A673 (cell line): Measurements from ENCODE around the gene TNC. TPM values are rescaled to one million over a fixed set of nuclear protein-coding genes. Genes with fewer than 3 reads are reported as not detected.

Experiments
- BruUV-seq: library from RNA; stranded (reverse); fragments of 400-500 nt; replicated peaks from 2 replicates; lab custom pipeline; 2021; lab: Mats Ljungman, UMichigan
- CTCF ChIA-PET: fragments of 300-600 bp; sonication (Branson Sonifier 250); formaldehyde crosslinking; loops from one replicate; lab custom pipeline; 2022; ENCODE audit warnings: antibody characterized with exemption; lab: Charles Lee
- POLR2A ChIA-PET: fragments of 300-600 bp; sonication (Branson Sonifier 250); formaldehyde crosslinking; loops from one replicate; lab custom pipeline; 2022; ENCODE audit warnings: antibody characterized with exemption; ENCODE audit not compliant: low non-redundant PET; lab: Charles Lee
- DNase-seq: peaks from one replicate; pipeline ENCODE4 v3.0.0-alpha.2; 2015; ENCODE audit warnings: low spot score
- H3K27ac ChIP-seq: fragments of 200-600 bp; sonication (generic); 2 replicates; pipeline ENCODE4 v1.5.1; 2016; ENCODE audit warnings: mixed run types, low read depth, mild to moderate bottlenecking, mixed read lengths, antibody characterized with exemption, low read length; ENCODE audit not compliant: poor library complexity, severe bottlenecking
- H3K27me3 ChIP-seq: fragments of 200-600 bp; sonication (generic); replicated peaks from 2 replicates; pipeline ENCODE4 v1.6.1; 2017; ENCODE audit warnings: mixed run types, low read depth, mild to moderate bottlenecking, mixed read lengths, antibody characterized with exemption, low read length; ENCODE audit not compliant: insufficient read depth, poor library complexity
- H3K36me3 ChIP-seq: fragments of 200-600 bp; sonication (generic); 2 replicates; pipeline ENCODE4 v1.6.1; 2016; ENCODE audit warnings: mixed run types, mild to moderate bottlenecking, mixed read lengths, antibody characterized with exemption, low read length; ENCODE audit not compliant: insufficient read depth, poor library complexity, severe bottlenecking
- H3K4me1 ChIP-seq: fragments of 200-600 bp; sonication (generic); 2 replicates; pipeline ENCODE4 v1.6.1; 2017; ENCODE audit warnings: mixed run types, mild to moderate bottlenecking, mixed read lengths, antibody characterized with exemption, low read length; ENCODE audit not compliant: insufficient read depth, poor library complexity, severe bottlenecking
- H3K4me3 ChIP-seq: fragments of 200-600 bp; sonication (generic); 2 replicates; pipeline ENCODE4 v1.5.1; 2016; ENCODE audit warnings: low read depth, mixed run types, mild to moderate bottlenecking, mixed read lengths, low read length; ENCODE audit not compliant: poor library complexity, severe bottlenecking
- H3K9me3 ChIP-seq: fragments of 200-600 bp; sonication (generic); 2 replicates; pipeline ENCODE4 v1.6.1; 2016; ENCODE audit warnings: mixed run types, low read depth, mild to moderate bottlenecking, mixed read lengths, antibody characterized with exemption, low read length; ENCODE audit not compliant: poor library complexity, severe bottlenecking
- EZH2 ChIP-seq: fragments of 200-600 bp; sonication (generic); IDR thresholded peaks from 2 replicates; pipeline ENCODE4 v1.6.1; 2017; ENCODE audit warnings: borderline replicate concordance, low read depth, mild to moderate bottlenecking, mixed read lengths, antibody characterized with exemption, low read length; ENCODE audit not compliant: poor library complexity, severe bottlenecking
- intact Hi-C: fragments of 100-400 bp; cut with micrococcal nuclease; formaldehyde crosslinking; loops from one replicate; pipeline ENCODE4 v1.10.0; 2022; ENCODE audit not compliant: unreplicated experiment
- total RNA-seq: library from RNA; stranded (reverse); gene quantifications from 2 replicates; pipeline ENCODE4 v1.2.3, GENCODE V29; 2021
- TF ChIP-seq, protein P1 (sequence below): fragments of 300-800, 200-600 bp; sonication (generic); conservative IDR thresholded peaks from 2 replicates; pipeline ENCODE4 v1.5.1; 2017; ENCODE audit warnings: low read depth, mild to moderate bottlenecking, antibody characterized with exemption, low read length, moderate library complexity, mixed read lengths

The TNC gene
- total RNA-seq, 1 experiment from 2014 or later: 202 TPM

DNA sequence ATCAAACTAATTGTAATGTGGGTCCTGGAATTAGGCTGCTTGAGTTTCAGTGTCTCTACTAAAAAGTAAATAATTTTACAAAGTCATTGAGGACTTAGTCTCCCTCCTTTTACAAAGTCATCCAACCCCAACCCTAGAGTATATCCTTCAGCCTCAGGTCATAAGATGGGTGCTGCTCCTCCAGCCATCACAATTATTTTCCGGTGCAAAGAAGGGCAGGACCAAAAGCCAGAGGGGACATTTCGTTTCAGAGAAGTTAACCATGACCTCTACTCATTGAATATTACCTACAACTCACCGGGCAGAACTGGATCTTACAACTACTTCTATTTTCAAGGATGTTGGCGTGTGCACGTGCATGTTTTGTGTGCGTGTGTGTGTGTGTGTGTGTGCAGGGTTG, 127.1 kb downstream of the TNC start:
- CTCF ChIA-PET: no interaction called here

DNA sequence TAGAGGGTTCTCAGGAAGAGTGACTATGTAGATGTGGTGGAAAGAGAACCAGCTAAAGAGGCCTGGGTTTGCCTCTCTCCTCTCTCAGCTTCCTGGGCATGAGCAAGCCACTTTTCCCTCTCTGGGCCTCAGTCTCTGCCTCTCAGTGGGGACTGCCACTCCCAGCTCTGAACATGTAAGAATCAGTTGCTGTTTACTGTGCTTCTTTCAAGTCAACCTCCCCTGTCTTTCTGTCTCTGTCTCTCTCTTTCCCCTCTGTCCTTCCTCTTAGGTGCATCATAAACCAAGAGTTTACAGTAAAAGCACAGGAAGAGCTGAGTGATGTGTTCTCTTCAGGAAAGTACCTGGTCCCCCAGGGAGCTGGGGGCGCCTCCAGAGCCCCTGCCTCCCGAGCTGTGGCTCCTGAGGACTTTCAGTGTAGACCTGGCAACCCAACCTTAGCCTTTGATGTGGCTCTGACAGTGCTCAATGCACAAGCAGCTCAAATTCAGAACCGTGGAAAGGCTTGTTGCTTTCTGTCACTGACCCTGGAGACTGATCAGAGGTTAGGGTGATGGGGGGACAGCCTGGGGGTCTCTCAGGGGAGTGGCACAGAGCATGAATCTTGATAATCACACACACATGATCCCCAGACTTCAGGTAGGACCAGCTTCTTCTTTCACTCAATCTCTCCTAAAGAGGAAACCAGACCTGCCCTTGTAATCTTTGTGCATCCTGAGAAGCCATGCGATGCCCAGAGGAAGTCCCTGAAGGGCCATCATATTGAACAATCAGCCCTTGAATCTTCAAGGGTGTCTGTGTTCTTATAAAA, 128.2 kb downstream of the TNC start:
- H3K27ac ChIP-seq: no peak overlapping the region
- DNase-seq: no peak
- POLR2A ChIA-PET: no interaction called here
- no TSS peak for BruUV-seq
- intact Hi-C loops: no loop called here
- H3K27me3 ChIP-seq: no peaks in the 10 kb centered on the region
- TF ChIP-seq EZH2: no peak
- TF ChIP-seq, protein P1, sequence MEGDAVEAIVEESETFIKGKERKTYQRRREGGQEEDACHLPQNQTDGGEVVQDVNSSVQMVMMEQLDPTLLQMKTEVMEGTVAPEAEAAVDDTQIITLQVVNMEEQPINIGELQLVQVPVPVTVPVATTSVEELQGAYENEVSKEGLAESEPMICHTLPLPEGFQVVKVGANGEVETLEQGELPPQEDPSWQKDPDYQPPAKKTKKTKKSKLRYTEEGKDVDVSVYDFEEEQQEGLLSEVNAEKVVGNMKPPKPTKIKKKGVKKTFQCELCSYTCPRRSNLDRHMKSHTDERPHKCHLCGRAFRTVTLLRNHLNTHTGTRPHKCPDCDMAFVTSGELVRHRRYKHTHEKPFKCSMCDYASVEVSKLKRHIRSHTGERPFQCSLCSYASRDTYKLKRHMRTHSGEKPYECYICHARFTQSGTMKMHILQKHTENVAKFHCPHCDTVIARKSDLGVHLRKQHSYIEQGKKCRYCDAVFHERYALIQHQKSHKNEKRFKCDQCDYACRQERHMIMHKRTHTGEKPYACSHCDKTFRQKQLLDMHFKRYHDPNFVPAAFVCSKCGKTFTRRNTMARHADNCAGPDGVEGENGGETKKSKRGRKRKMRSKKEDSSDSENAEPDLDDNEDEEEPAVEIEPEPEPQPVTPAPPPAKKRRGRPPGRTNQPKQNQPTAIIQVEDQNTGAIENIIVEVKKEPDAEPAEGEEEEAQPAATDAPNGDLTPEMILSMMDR: no peak
- H3K4me1 ChIP-seq: no peaks in the 10 kb centered on the region
- no peaks in the 10 kb centered on the region for H3K36me3 ChIP-seq
- H3K9me3 ChIP-seq: no peaks in the 10 kb centered on the region
- no peak overlapping the region for H3K4me3 ChIP-seq
- CTCF ChIA-PET: no interaction called here

More for the DNA sequence above, 127.1 kb downstream of the TNC start:
- POLR2A ChIA-PET: no interaction called here
- H3K27ac ChIP-seq: no peak overlapping the region
- H3K4me3 ChIP-seq: no peak overlapping the region
- no peak for DNase-seq
- BruUV-seq: no TSS peak
- no peaks in the 10 kb centered on the region for H3K4me1 ChIP-seq
- no peaks in the 10 kb centered on the region for H3K36me3 ChIP-seq
- TF ChIP-seq, protein P1: no peak
- TF ChIP-seq EZH2: no peak
- H3K9me3 ChIP-seq: no peaks in the 10 kb centered on the region
- intact Hi-C loops: no loop called here
- H3K27me3 ChIP-seq: no peaks in the 10 kb centered on the region

DNA sequence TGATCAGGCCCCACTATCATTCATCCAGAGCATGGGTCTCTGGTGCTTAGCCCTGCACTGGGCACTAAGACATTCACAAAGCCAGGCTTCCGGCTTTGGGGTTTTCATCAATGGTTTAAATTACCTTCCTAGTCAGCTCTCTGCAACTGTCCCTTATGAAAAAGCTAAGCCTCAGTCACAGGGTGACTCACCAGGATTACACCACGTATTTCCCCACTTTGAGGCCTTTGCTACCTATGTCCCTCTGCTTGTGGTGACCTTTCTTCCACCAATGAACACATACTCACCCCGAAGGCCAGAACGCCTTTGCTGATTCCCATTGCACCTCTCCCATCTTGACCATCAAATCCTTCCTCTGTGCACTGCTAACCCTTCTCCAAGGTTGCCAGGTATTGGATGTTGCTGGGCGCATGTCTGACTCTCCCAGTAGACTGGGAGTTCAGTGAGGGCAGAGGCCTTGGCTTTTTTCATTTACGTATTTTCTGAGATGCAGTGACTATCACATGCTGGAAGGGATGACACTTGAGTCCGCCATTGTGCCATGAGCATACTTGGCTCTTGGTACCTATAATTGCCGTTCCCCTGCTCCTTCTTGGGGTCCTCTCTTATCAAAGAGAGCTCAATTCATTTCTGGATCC, 128.9 kb downstream of the TNC start:
- CTCF ChIA-PET: no interaction called here
- BruUV-seq: no TSS peak
- H3K27ac ChIP-seq: no peak overlapping the region
- TF ChIP-seq EZH2: no peak
- TF ChIP-seq, protein P1: no peak
- intact Hi-C loops: no loop called here
- no peaks in the 10 kb centered on the region for H3K36me3 ChIP-seq
- no peaks in the 10 kb centered on the region for H3K9me3 ChIP-seq
- no peak for DNase-seq
- no peaks in the 10 kb centered on the region for H3K27me3 ChIP-seq
- POLR2A ChIA-PET: no interaction called here
- no peak overlapping the region for H3K4me3 ChIP-seq
- no peaks in the 10 kb centered on the region for H3K4me1 ChIP-seq
